SK-N-MC (cell line): ENCODE results near the gene CTSZ.

Experiments
- EZH2 ChIP-seq: fragments of 200-600 bp; sonication (generic); IDR thresholded peaks from one replicate; pipeline ENCODE4 v1.6.1; 2017; ENCODE audit warnings: antibody characterized with exemption
- POLR2AphosphoS5 ChIP-seq: IDR thresholded peaks from 2 replicates; pipeline ENCODE4 v1.6.1; 2012; ENCODE audit warnings: mild to moderate bottlenecking, low read depth, low read length, borderline replicate concordance

- TF ChIP-seq POLR2AphosphoS5 (no peak), EZH2 (no peak)
Measured at GRCh38 chr20:59044796-59045195, 37.7 kb upstream of the CTSZ start.
